Cardiac muscle cell (in vitro differentiated cells and primary cell): Measurements from ENCODE around the gene RASEF. TPM values are rescaled to one million over a fixed set of nuclear protein-coding genes. Genes with fewer than 3 reads are reported as not detected.

ENCODE experiments used
- DNase-seq, 2 donors: peaks; one replicate each; pipeline versions ENCODE4 v3.0.0 to v3.0.0-alpha.2; 2010 to 2017; ENCODE audit warnings: low read depth in 1 of 2, low spot score in 1 of 2
- H3K27ac ChIP-seq: fragments of 200-600 bp; sonication (generic); 2 replicates; pipeline ENCODE4 v1.5.1; 2016
- H3K27me3 ChIP-seq: fragments of 200-600 bp; sonication (generic); 2 replicates; pipeline ENCODE4 v1.6.0; 2016; ENCODE audit warnings: control low read depth
- H3K36me3 ChIP-seq: fragments of 200-600 bp; sonication (generic); 2 replicates; pipeline ENCODE4 v1.5.1; 2016; ENCODE audit warnings: control low read depth
- H3K4me1 ChIP-seq: fragments of 200-600 bp; sonication (generic); 2 replicates; pipeline ENCODE4 v1.8.1; 2017; ENCODE audit warnings: low read depth, mild to moderate bottlenecking, mixed run types
- H3K4me3 ChIP-seq: fragments of 200-600 bp; sonication (generic); 2 replicates; pipeline ENCODE4 v1.5.1; 2016; ENCODE audit warnings: mild to moderate bottlenecking
- H3K9me3 ChIP-seq: fragments of 200-600 bp; sonication (generic); 2 replicates; pipeline ENCODE4 v1.5.1; 2017; ENCODE audit warnings: low read depth, mild to moderate bottlenecking, control low read depth
- CTCF ChIP-seq: IDR thresholded peaks from 2 replicates; pipeline ENCODE4 v1.5.1; 2012; ENCODE audit warnings: low read depth, mild to moderate bottlenecking, low read length
- polyA plus RNA-seq: library from polyadenylated mRNA; unstranded; fragments of >200 nt; fragmentation: Nextera tagmentation; extraction: Ambion mirVana; gene quantifications from 2 replicates; pipeline ENCODE4 v1.2.1, GENCODE V29; 2016
- total RNA-seq: library from RNA; depleted of rRNA; stranded (reverse); fragments of >200 nt; gene quantifications from 2 replicates; pipeline ENCODE4 v1.2.3, GENCODE V29; 2016

The RASEF gene
- total and polyA plus RNA-seq, 2 experiments from 2014 or later: 0.27 to 0.33 TPM

GRCh38 chr9:83000765-83001164 lies 62.2 kb downstream of the RASEF start:
- Histone ChIP-seq H3K36me3 (no peaks in the 10 kb centered on the region), H3K27me3 (peaks cover 19% of the 10 kb centered on the region), H3K27ac (no peak overlapping the region), H3K4me3 (no peak overlapping the region), H3K9me3 (no peaks in the 10 kb centered on the region), H3K4me1 (no peaks in the 10 kb centered on the region)
- no peak for DNase-seq
- TF ChIP-seq CTCF: no peak

- DNase-seq: no peak
- no peak overlapping the region for H3K27ac ChIP-seq
- no peaks in the 10 kb centered on the region for H3K9me3 ChIP-seq
- H3K27me3 ChIP-seq: peaks cover 15% of the 10 kb centered on the region
- H3K4me3 ChIP-seq: no peak overlapping the region
- no peaks in the 10 kb centered on the region for H3K4me1 ChIP-seq
- TF ChIP-seq CTCF: no peak
- H3K36me3 ChIP-seq: no peaks in the 10 kb centered on the region
These were observed 64.5 kb downstream of the RASEF start for GRCh38 chr9:82998409-82998808.

GRCh38 chr9:82997476-82998140 lies 65.3 kb downstream of the RASEF start:
- Histone ChIP-seq H3K27me3 (peaks cover 15% of the 10 kb centered on the region), H3K27ac (no peak overlapping the region), H3K9me3 (no peaks in the 10 kb centered on the region), H3K36me3 (no peaks in the 10 kb centered on the region), H3K4me1 (no peaks in the 10 kb centered on the region), H3K4me3 (no peak overlapping the region)
- TF ChIP-seq CTCF: no peak
- DNase-seq: no peak

- no peak overlapping the region for H3K4me3 ChIP-seq
- no peaks in the 10 kb centered on the region for H3K4me1 ChIP-seq
- no peaks in the 10 kb centered on the region for H3K36me3 ChIP-seq
- no peak for DNase-seq
- no peak for TF ChIP-seq CTCF
- H3K27me3 ChIP-seq: peaks cover 15% of the 10 kb centered on the region
- H3K9me3 ChIP-seq: no peaks in the 10 kb centered on the region
- no peak overlapping the region for H3K27ac ChIP-seq
These were observed 66.0 kb downstream of the RASEF start for GRCh38 chr9:82996941-82997340.

GRCh38 chr9:82993856-82994605 lies 68.9 kb downstream of the RASEF start:
- H3K27ac ChIP-seq: no peak overlapping the region
- DNase-seq: no peak
- H3K27me3 ChIP-seq: peaks cover 12% of the 10 kb centered on the region
- no peaks in the 10 kb centered on the region for H3K4me1 ChIP-seq
- TF ChIP-seq CTCF: no peak
- H3K36me3 ChIP-seq: no peaks in the 10 kb centered on the region
- no peaks in the 10 kb centered on the region for H3K9me3 ChIP-seq
- H3K4me3 ChIP-seq: no peak overlapping the region
